K562 (cell line): Measurements from ENCODE around the gene KLRK1. TPM values are rescaled to one million over a fixed set of nuclear protein-coding genes. Genes with fewer than 3 reads are reported as not detected.

ENCODE experiments used
- CEBPB ChIP-seq: fragments of 450-650 bp; IDR thresholded peaks from 2 replicates; pipeline ENCODE4 v1.6.1; 2016; ENCODE audit warnings: missing genetic modification characterization, missing compliant biosample characterization
- LARP7 ChIP-seq: fragments of 450-650 bp; IDR thresholded peaks from 2 replicates; pipeline ENCODE4 v1.6.1; 2016
- POLR2H ChIP-seq: IDR thresholded peaks from 2 replicates; pipeline ENCODE4 v1.6.1; 2016; ENCODE audit warnings: missing genetic modification characterization, low read depth, mild to moderate bottlenecking, control low read depth, missing compliant biosample characterization, moderate library complexity
- SREBF2 ChIP-seq: sonication (generic); formaldehyde crosslinking; IDR thresholded peaks from 2 replicates; pipeline ENCODE4 v1.4.0; 2020; ENCODE audit warnings: mild to moderate bottlenecking, missing genetic modification reagents
- TEAD4 ChIP-seq, 2 experiments: sonication (generic) in 1 of 2; formaldehyde crosslinking in 1 of 2; IDR thresholded peaks; 2 replicates each; pipeline versions ENCODE4 v1.6.1 to v1.8.0; 2012 to 2022; ENCODE audit warnings: borderline replicate concordance in 1 of 2, inconsistent platforms in 1 of 2, low read length in 1 of 2, mild to moderate bottlenecking in 1 of 2, missing genetic modification reagents in 1 of 2
- XRCC5 ChIP-seq: fragments of 200-400 bp; formaldehyde crosslinking; IDR thresholded peaks from 2 replicates; pipeline ENCODE4 v1.6.1; 2017; ENCODE audit warnings: low read depth, mild to moderate bottlenecking, low read length
- polyA plus RNA-seq, 8 experiments: library from polyadenylated mRNA; depleted of rRNA in 4 of 8; stranded (reverse) in 5 of 8; unstranded in 3 of 8; fragments of >200 nt; fragmentation: Nextera tagmentation in 2 of 8; fragmentation: Illumina TruSeq in 1 of 8; extraction: Ambion mirVana in 2 of 8; extraction: Trizol in 1 of 8; gene quantifications; 2 replicates each; pipeline versions ENCODE4 v1.2.1 to v1.2.3, GENCODE V29; 2011 to 2014; ENCODE audit warnings: inconsistent platforms in 1 of 8, missing spikeins in 1 of 8
- total RNA-seq, 7 experiments: library from RNA; depleted of rRNA in 6 of 7; stranded (reverse); fragments of >200 nt in 6 of 7; fragmentation: Illumina TruSeq in 2 of 7; extraction: Trizol in 2 of 7; gene quantifications; 2 replicates each; pipeline versions ENCODE4 v1.2.1 to v1.2.3, GENCODE V29; 2011 to 2021; ENCODE audit warnings: low replicate concordance in 1 of 7
- TF ChIP-seq, protein P1 (sequence below): fragments of 450-650 bp; IDR thresholded peaks from 2 replicates; pipeline ENCODE4 v1.6.1; 2016; ENCODE audit warnings: mild to moderate bottlenecking, moderate library complexity
- TF ChIP-seq, protein P2 (sequence below): fragments of 250-450 bp; sonication (Bioruptor Pico); IDR thresholded peaks from 2 replicates; pipeline ENCODE4 v1.5.0; 2021
- TF ChIP-seq, protein P3 (sequence below): sonication (generic); formaldehyde crosslinking; IDR thresholded peaks from 2 replicates; pipeline ENCODE4 v1.8.0; 2022; ENCODE audit warnings: mild to moderate bottlenecking, missing genetic modification reagents

Gene KLRK1
- total and polyA plus RNA-seq, 9 of the 15 experiments (the other 6 are each of a cell fraction or from before 2014, with no cell fraction given): 0.03 to 0.09 (median 0.06) TPM; not detected in 3

DNA sequence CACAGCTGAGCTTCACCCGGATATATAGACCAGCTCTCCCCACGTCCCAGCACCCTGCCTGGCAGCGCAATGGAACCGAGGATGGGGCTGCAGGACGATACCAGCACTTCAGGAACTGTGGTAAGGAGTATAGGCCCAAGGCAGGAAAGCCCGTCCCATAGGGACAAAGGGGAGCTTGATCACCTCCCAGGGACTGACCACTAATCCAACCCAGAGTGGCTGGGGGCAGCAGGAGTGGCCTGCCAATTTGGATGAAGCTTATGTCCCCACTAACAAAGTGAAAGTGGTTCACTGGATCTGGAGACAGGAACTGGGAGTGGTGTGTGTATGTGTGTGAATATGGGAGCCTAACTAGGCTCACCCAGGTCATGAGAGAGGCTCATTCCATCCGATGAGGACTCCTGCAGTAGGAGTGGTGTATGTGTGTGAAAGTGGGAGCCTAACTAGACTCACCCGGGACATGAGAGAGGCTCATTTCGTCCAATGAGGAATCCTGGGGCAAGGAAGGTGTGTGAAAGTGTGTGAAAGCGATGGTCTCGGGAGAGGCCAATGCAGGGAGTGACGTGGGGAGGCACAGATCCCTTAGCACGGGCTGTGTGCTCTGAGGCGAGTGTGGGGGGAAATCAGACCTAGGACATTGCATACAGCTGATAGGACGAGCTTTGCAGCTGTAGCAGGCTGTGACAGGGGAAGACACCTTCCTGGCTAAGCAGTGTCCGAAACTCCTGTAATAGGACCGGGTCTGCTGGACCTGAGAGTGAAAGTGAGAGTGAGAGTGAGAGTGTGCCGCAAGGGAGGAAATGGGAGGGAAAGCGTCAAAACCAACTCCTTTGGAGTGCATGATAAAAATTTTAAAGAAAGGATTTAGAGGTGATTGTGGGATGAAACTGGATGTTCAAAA, 25.7 kb downstream of the KLRK1 start (continued):
- TF ChIP-seq, protein P1, sequence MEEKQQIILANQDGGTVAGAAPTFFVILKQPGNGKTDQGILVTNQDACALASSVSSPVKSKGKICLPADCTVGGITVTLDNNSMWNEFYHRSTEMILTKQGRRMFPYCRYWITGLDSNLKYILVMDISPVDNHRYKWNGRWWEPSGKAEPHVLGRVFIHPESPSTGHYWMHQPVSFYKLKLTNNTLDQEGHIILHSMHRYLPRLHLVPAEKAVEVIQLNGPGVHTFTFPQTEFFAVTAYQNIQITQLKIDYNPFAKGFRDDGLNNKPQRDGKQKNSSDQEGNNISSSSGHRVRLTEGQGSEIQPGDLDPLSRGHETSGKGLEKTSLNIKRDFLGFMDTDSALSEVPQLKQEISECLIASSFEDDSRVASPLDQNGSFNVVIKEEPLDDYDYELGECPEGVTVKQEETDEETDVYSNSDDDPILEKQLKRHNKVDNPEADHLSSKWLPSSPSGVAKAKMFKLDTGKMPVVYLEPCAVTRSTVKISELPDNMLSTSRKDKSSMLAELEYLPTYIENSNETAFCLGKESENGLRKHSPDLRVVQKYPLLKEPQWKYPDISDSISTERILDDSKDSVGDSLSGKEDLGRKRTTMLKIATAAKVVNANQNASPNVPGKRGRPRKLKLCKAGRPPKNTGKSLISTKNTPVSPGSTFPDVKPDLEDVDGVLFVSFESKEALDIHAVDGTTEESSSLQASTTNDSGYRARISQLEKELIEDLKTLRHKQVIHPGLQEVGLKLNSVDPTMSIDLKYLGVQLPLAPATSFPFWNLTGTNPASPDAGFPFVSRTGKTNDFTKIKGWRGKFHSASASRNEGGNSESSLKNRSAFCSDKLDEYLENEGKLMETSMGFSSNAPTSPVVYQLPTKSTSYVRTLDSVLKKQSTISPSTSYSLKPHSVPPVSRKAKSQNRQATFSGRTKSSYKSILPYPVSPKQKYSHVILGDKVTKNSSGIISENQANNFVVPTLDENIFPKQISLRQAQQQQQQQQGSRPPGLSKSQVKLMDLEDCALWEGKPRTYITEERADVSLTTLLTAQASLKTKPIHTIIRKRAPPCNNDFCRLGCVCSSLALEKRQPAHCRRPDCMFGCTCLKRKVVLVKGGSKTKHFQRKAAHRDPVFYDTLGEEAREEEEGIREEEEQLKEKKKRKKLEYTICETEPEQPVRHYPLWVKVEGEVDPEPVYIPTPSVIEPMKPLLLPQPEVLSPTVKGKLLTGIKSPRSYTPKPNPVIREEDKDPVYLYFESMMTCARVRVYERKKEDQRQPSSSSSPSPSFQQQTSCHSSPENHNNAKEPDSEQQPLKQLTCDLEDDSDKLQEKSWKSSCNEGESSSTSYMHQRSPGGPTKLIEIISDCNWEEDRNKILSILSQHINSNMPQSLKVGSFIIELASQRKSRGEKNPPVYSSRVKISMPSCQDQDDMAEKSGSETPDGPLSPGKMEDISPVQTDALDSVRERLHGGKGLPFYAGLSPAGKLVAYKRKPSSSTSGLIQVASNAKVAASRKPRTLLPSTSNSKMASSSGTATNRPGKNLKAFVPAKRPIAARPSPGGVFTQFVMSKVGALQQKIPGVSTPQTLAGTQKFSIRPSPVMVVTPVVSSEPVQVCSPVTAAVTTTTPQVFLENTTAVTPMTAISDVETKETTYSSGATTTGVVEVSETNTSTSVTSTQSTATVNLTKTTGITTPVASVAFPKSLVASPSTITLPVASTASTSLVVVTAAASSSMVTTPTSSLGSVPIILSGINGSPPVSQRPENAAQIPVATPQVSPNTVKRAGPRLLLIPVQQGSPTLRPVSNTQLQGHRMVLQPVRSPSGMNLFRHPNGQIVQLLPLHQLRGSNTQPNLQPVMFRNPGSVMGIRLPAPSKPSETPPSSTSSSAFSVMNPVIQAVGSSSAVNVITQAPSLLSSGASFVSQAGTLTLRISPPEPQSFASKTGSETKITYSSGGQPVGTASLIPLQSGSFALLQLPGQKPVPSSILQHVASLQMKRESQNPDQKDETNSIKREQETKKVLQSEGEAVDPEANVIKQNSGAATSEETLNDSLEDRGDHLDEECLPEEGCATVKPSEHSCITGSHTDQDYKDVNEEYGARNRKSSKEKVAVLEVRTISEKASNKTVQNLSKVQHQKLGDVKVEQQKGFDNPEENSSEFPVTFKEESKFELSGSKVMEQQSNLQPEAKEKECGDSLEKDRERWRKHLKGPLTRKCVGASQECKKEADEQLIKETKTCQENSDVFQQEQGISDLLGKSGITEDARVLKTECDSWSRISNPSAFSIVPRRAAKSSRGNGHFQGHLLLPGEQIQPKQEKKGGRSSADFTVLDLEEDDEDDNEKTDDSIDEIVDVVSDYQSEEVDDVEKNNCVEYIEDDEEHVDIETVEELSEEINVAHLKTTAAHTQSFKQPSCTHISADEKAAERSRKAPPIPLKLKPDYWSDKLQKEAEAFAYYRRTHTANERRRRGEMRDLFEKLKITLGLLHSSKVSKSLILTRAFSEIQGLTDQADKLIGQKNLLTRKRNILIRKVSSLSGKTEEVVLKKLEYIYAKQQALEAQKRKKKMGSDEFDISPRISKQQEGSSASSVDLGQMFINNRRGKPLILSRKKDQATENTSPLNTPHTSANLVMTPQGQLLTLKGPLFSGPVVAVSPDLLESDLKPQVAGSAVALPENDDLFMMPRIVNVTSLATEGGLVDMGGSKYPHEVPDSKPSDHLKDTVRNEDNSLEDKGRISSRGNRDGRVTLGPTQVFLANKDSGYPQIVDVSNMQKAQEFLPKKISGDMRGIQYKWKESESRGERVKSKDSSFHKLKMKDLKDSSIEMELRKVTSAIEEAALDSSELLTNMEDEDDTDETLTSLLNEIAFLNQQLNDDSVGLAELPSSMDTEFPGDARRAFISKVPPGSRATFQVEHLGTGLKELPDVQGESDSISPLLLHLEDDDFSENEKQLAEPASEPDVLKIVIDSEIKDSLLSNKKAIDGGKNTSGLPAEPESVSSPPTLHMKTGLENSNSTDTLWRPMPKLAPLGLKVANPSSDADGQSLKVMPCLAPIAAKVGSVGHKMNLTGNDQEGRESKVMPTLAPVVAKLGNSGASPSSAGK: 0 out of 2 replicates have a peak, but pooled peaks have one; percentile 33
- TF ChIP-seq CEBPB (no peak), TEAD4 (IDR thresholded peaks at IDR 0.05; ENCODE audit: low read length) (no peak), TEAD4 (CRISPR knock-in tag; IDR thresholded peaks at IDR 0.05; ENCODE audit: borderline replicate concordance) (no peak), POLR2H (tag) (no peak), LARP7 (0 out of 2 replicates have a peak, but pooled peaks have one; percentile 10), XRCC5 (no peak), SREBF2 (no peak)
- TF ChIP-seq, protein P2, sequence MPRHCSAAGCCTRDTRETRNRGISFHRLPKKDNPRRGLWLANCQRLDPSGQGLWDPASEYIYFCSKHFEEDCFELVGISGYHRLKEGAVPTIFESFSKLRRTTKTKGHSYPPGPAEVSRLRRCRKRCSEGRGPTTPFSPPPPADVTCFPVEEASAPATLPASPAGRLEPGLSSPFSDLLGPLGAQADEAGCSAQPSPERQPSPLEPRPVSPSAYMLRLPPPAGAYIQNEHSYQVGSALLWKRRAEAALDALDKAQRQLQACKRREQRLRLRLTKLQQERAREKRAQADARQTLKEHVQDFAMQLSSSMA (CRISPR knock-in tag): no peak
- TF ChIP-seq, protein P3, sequence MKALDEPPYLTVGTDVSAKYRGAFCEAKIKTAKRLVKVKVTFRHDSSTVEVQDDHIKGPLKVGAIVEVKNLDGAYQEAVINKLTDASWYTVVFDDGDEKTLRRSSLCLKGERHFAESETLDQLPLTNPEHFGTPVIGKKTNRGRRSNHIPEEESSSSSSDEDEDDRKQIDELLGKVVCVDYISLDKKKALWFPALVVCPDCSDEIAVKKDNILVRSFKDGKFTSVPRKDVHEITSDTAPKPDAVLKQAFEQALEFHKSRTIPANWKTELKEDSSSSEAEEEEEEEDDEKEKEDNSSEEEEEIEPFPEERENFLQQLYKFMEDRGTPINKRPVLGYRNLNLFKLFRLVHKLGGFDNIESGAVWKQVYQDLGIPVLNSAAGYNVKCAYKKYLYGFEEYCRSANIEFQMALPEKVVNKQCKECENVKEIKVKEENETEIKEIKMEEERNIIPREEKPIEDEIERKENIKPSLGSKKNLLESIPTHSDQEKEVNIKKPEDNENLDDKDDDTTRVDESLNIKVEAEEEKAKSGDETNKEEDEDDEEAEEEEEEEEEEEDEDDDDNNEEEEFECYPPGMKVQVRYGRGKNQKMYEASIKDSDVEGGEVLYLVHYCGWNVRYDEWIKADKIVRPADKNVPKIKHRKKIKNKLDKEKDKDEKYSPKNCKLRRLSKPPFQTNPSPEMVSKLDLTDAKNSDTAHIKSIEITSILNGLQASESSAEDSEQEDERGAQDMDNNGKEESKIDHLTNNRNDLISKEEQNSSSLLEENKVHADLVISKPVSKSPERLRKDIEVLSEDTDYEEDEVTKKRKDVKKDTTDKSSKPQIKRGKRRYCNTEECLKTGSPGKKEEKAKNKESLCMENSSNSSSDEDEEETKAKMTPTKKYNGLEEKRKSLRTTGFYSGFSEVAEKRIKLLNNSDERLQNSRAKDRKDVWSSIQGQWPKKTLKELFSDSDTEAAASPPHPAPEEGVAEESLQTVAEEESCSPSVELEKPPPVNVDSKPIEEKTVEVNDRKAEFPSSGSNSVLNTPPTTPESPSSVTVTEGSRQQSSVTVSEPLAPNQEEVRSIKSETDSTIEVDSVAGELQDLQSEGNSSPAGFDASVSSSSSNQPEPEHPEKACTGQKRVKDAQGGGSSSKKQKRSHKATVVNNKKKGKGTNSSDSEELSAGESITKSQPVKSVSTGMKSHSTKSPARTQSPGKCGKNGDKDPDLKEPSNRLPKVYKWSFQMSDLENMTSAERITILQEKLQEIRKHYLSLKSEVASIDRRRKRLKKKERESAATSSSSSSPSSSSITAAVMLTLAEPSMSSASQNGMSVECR (CRISPR knock-in tag): peak; percentile 76
